Measurements from ENCODE around the gene AFDN. TPM values are rescaled to one million over a fixed set of nuclear protein-coding genes. Genes with fewer than 3 reads are reported as not detected.

Gene AFDN
- total and polyA plus RNA-seq, 2 donors (not counting 1 experiment from before 2014, with no cell fraction given) = 21.0 to 57.1 TPM

- H3K4me1 ChIP-seq (ENCODE audit: control insufficient read depth, extremely low read depth, insufficient read depth, low read length) = no peaks in the 10 kb centered on the region
- no peak for TF ChIP-seq CTCF (conservative IDR thresholded peaks at IDR 0.05 in 1 of 2, IDR thresholded peaks at IDR 0.05 in 1 of 2; ENCODE audit: low read depth in 1 of 2, low read length in 2 of 2)
These were observed 170.9 kb downstream of the AFDN start, which contains the start of gene KIF25 for GRCh38 chr6:167997642-167998041. Gene KIF25 (plus strand): TSS chr6:167997671. CDS start chr6:168029586, 31,915 bp downstream.

GRCh38 chr6:167998215-167998614 lies 171.5 kb downstream of the AFDN start:
- Histone ChIP-seq H3K4me1 (ENCODE audit: control insufficient read depth, extremely low read depth, insufficient read depth, low read length) (no peaks in the 10 kb centered on the region), H3K27me3 (ENCODE audit: control insufficient read depth, insufficient read depth, low read length) (no peaks in the 10 kb centered on the region), H3K9ac (ENCODE audit: insufficient read depth, low read length) (no peak overlapping the region), H3K9me3 (ENCODE audit: control insufficient read depth, insufficient read depth, low read depth, low read length) (no peaks in the 10 kb centered on the region), H3K4me3 (replicated peaks in 1 of 4; ENCODE audit: control extremely low read depth in 1 of 4, insufficient read depth in 1 of 4, low read depth in 3 of 4, low read length in 4 of 4) (no peak overlapping the region), H4K20me1 (ENCODE audit: control insufficient read depth, extremely low read depth, insufficient read depth, low read length) (no peaks in the 10 kb centered on the region), H3K4me2 (ENCODE audit: extremely low read depth, insufficient read depth, low read length) (no peak overlapping the region), H3K36me3 (ENCODE audit: control insufficient read depth, insufficient read depth, low read length) (no peaks in the 10 kb centered on the region), H2AFZ (ENCODE audit: low read length) (no peak overlapping the region), H3K27ac (ENCODE audit: insufficient read depth, low read length) (no peak overlapping the region), H3K79me2 (ENCODE audit: control insufficient read depth, insufficient read depth, low read length) (no peaks in the 10 kb centered on the region)
- TF ChIP-seq CTCF (conservative IDR thresholded peaks at IDR 0.05 in 1 of 2, IDR thresholded peaks at IDR 0.05 in 1 of 2; ENCODE audit: low read depth in 1 of 2, low read length in 2 of 2) (no peak), EZH2 (IDR thresholded peaks at IDR 0.05; ENCODE audit: low read length, missing control alignments) (no peak)
- DNase-seq (ENCODE audit: low read depth in 2 of 2) = no peak

More at GRCh38 chr6:167997642-167998041, 170.9 kb downstream of the AFDN start, which contains the start of gene KIF25:
- Histone ChIP-seq H4K20me1 (ENCODE audit: control insufficient read depth, extremely low read depth, insufficient read depth, low read length) (no peaks in the 10 kb centered on the region), H3K79me2 (ENCODE audit: control insufficient read depth, insufficient read depth, low read length) (no peaks in the 10 kb centered on the region), H3K9ac (ENCODE audit: insufficient read depth, low read length) (no peak within 1 kb of the TSS), H3K4me3 (replicated peaks in 1 of 4; ENCODE audit: control extremely low read depth in 1 of 4, insufficient read depth in 1 of 4, low read depth in 3 of 4, low read length in 4 of 4) (no peak within 1 kb of the TSS), H3K9me3 (ENCODE audit: control insufficient read depth, insufficient read depth, low read depth, low read length) (no peaks in the 10 kb centered on the region), H3K27me3 (ENCODE audit: control insufficient read depth, insufficient read depth, low read length) (no peaks in the 10 kb centered on the region), H3K4me2 (ENCODE audit: extremely low read depth, insufficient read depth, low read length) (no peak within 1 kb of the TSS), H3K27ac (ENCODE audit: insufficient read depth, low read length) (no peak within 1 kb of the TSS), H2AFZ (ENCODE audit: low read length) (no peak within 1 kb of the TSS), H3K36me3 (ENCODE audit: control insufficient read depth, insufficient read depth, low read length) (no peaks in the 10 kb centered on the region)
- no peak for DNase-seq (ENCODE audit: low read depth in 2 of 2)

- H3K9me3 ChIP-seq (ENCODE audit: control insufficient read depth, insufficient read depth, low read depth, low read length) = no peaks in the 10 kb centered on the region
- no peak overlapping the region for H3K9ac ChIP-seq (ENCODE audit: insufficient read depth, low read length)
- no peaks in the 10 kb centered on the region for H4K20me1 ChIP-seq (ENCODE audit: control insufficient read depth, extremely low read depth, insufficient read depth, low read length)
- H3K27ac ChIP-seq (ENCODE audit: insufficient read depth, low read length) = no peak overlapping the region
- H3K27me3 ChIP-seq (ENCODE audit: control insufficient read depth, insufficient read depth, low read length) = no peaks in the 10 kb centered on the region
- H3K4me1 ChIP-seq (ENCODE audit: control insufficient read depth, extremely low read depth, insufficient read depth, low read length) = no peaks in the 10 kb centered on the region
- DNase-seq (ENCODE audit: low read depth in 2 of 2) = no peak
- H3K4me2 ChIP-seq (ENCODE audit: extremely low read depth, insufficient read depth, low read length) = no peak overlapping the region
- H2AFZ ChIP-seq (ENCODE audit: low read length) = no peak overlapping the region
- TF ChIP-seq EZH2 (IDR thresholded peaks at IDR 0.05; ENCODE audit: low read length, missing control alignments) = no peak
- TF ChIP-seq CTCF (conservative IDR thresholded peaks at IDR 0.05 in 1 of 2, IDR thresholded peaks at IDR 0.05 in 1 of 2; ENCODE audit: low read depth in 1 of 2, low read length in 2 of 2) = no peak
- H3K36me3 ChIP-seq (ENCODE audit: control insufficient read depth, insufficient read depth, low read length) = no peaks in the 10 kb centered on the region
- no peaks in the 10 kb centered on the region for H3K79me2 ChIP-seq (ENCODE audit: control insufficient read depth, insufficient read depth, low read length)
- no peak overlapping the region for H3K4me3 ChIP-seq (replicated peaks in 1 of 4; ENCODE audit: control extremely low read depth in 1 of 4, insufficient read depth in 1 of 4, low read depth in 3 of 4, low read length in 4 of 4)
These were observed 173.7 kb downstream of the AFDN start for GRCh38 chr6:168000198-168001028.
